Measurements from ENCODE around the gene POLR2H.

DNA sequence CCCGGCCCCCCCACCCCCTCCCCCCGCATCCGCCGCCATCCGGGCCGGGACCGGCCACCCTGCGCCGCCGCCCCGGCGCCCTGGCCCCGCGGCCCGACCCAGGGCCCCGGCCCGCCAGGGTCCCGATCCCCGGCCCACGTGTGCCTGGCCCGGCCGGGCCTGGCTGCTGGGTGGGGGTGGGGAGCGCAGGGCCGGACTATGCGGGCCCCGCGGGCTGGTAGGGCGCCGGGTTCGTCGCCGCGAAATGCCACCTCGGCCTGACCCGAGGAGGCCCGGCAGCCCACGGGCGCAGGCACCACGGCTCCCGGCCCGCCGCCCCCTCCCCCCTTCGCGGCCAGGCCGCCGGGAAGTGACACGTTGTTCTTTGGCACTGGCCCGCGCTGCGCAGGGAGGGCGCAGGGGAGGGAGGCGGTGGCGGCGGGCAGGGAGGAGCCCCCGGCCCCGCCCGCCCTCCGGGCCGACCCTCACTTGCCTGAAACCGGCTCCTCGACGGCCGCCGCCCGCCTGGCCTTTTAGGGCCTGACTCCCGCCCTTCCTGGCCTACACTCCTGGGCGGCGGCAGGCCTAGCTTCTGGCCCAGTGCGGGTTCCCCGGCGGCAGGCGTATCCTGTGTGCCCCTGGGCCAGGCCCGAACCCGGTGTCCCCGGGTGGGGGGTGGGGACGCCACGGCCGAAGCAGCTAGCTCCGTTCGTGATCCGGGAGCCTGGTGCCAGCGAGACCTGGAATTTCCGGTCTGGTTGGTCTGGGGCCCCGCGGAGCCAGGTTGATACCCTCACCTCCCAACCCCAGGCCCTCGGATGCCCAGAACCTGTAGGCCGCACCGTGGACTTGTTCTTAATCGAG is 46.6 kb upstream of the POLR2H start:
- TF ChIP-seq EP300 (IDR thresholded peaks at IDR 0.05; ENCODE audit: borderline replicate concordance in 1 of 2, control insufficient read depth in 1 of 2, low read depth in 2 of 2, low read length in 2 of 2), result no peak
- TF ChIP-seq DPF2 (IDR thresholded peaks at IDR 0.05), result peak; percentile 70; the same call in 1 of the 2 replicates
- TF ChIP-seq, protein P1, sequence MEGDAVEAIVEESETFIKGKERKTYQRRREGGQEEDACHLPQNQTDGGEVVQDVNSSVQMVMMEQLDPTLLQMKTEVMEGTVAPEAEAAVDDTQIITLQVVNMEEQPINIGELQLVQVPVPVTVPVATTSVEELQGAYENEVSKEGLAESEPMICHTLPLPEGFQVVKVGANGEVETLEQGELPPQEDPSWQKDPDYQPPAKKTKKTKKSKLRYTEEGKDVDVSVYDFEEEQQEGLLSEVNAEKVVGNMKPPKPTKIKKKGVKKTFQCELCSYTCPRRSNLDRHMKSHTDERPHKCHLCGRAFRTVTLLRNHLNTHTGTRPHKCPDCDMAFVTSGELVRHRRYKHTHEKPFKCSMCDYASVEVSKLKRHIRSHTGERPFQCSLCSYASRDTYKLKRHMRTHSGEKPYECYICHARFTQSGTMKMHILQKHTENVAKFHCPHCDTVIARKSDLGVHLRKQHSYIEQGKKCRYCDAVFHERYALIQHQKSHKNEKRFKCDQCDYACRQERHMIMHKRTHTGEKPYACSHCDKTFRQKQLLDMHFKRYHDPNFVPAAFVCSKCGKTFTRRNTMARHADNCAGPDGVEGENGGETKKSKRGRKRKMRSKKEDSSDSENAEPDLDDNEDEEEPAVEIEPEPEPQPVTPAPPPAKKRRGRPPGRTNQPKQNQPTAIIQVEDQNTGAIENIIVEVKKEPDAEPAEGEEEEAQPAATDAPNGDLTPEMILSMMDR (IDR thresholded peaks at IDR 0.05 in 2 of 3, conservative IDR thresholded peaks at IDR 0.05 in 1 of 3; ENCODE audit: control insufficient read depth in 2 of 3, extremely low read depth in 1 of 3, insufficient read depth in 1 of 3, low read depth in 3 of 3, low read length in 3 of 3), result no peak

All from GM12878 (cell line).